IPS DF 6.9 (cell line): ENCODE data around the gene CLEC4E.
"Not testable (repeated sequence)": the region's sequence is repeated elsewhere in the genome, so short reads cannot be mapped to it uniquely, and the experiment has no call there.

Experiments
- DNase-seq: peaks from one replicate; pipeline ENCODE4 v3.0.0-alpha.2; 2013; ENCODE audit warnings: low read depth, low spot score
- H3K27ac ChIP-seq: one replicate; pipeline ENCODE4 v1.5.1; 2013; ENCODE audit warnings: low read length, control low read depth
- H3K27me3 ChIP-seq: 2 replicates; pipeline ENCODE4 v1.6.1; 2013; ENCODE audit warnings: mild to moderate bottlenecking, low read length; ENCODE audit not compliant: control insufficient read depth, insufficient read depth
- H3K36me3 ChIP-seq: 2 replicates; pipeline ENCODE4 v1.6.1; 2013; ENCODE audit warnings: low read length; ENCODE audit not compliant: control insufficient read depth, insufficient read depth
- H3K4me1 ChIP-seq: 2 replicates; pipeline ENCODE4 v1.6.1; 2013; ENCODE audit warnings: low read length; ENCODE audit not compliant: control insufficient read depth, insufficient read depth
- H3K4me3 ChIP-seq: 2 replicates; pipeline ENCODE4 v1.5.1; 2013; ENCODE audit warnings: mild to moderate bottlenecking, low read length
- H3K9me3 ChIP-seq: 2 replicates; pipeline ENCODE4 v1.6.1; 2013; ENCODE audit warnings: low read length, inconsistent platforms; ENCODE audit not compliant: control insufficient read depth, insufficient read depth
- WGBS: extraction: QIAGEN DNeasy Blood & Tissue Kit; methylation state at CpG from one replicate; pipeline ENCODE4 v1.1.7; 2013; ENCODE audit warnings: mixed read lengths, missing lambda C conversion rate; ENCODE audit not compliant: insufficient read length, insufficient coverage; 5-methylcytosine and 5-hydroxymethylcytosine counted together

CLEC4E gene

GRCh38 chr12:8544295-8544694 is 3.6 kb upstream of the CLEC4E start:
- peak; percentile 48 for DNase-seq
- Histone ChIP-seq H3K4me3 (no peak overlapping the region), H3K9me3 (no peaks in the 10 kb centered on the region), H3K36me3 (no peaks in the 10 kb centered on the region), H3K27ac (no peak overlapping the region), H3K27me3 (no peaks in the 10 kb centered on the region), H3K4me1 (no peaks in the 10 kb centered on the region)
- WGBS = no CpG with 5 or more reads among the region's 3 CpGs

- Histone ChIP-seq H3K36me3 (no peaks in the 10 kb centered on the region), H3K27me3 (no peaks in the 10 kb centered on the region), H3K27ac (no peak overlapping the region), H3K4me1 (no peaks in the 10 kb centered on the region), H3K4me3 (no peak overlapping the region), H3K9me3 (no peaks in the 10 kb centered on the region)
- no peak for DNase-seq
- no CpG with 5 or more reads among the region's 10 CpGs for WGBS
Observed at GRCh38 chr12:8541562-8541961, 857 bp upstream of the CLEC4E start.

DNA sequence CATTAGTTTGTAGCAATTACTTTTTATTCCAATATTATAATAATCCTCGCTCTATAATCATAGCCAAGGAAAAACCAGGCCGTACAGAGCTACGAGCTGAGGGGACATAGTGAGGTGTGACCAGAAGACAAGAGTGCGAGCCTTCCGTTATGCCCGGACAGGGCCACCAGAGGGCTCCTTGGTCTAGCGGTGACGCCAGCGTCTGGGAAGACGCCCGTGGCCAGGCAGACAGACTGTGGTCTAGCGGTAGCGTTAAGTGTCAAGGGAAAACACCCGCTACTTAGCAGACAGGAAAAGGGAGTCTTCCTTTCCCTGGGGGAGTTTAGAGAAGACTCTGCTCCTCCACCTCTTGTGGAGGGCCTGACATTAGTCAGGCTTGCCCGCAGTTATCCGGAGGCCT is 2.9 kb downstream of the CLEC4E start:
- H3K27me3 ChIP-seq, H3K36me3 ChIP-seq, H3K9me3 ChIP-seq, H3K4me3 ChIP-seq, H3K4me1 ChIP-seq, H3K27ac ChIP-seq, DNase-seq: not testable (repeated sequence)
- WGBS = no CpG with 5 or more reads among the region's 16 CpGs

DNA sequence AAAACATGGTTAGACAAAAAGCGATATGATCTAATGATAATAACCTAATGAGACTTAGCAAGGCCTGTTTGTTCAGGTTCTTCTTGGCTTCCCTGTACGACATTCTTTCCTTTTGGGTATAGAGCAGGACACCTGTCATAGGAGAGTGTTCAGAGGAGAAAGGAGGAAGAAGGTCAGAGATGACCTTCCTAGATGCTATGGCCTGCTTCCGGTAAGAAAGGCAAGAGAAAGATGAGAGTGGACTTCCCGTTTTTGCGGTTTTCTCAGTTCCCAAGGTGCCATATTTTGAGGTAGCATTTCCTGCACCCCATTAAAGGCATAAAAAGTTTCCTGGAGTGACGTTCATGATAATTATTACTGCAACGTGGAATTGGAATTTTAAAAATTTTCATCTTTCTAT is 8.7 kb downstream of the CLEC4E start:
- H3K27me3 ChIP-seq = no peaks in the 10 kb centered on the region
- no peak overlapping the region for H3K27ac ChIP-seq
- no peak overlapping the region for H3K4me3 ChIP-seq
- DNase-seq = no peak
- peaks cover 3% of the 10 kb centered on the region; the same call in 1 of the 2 replicates for H3K4me1 ChIP-seq
- H3K9me3 ChIP-seq = no peaks in the 10 kb centered on the region
- no CpG with 5 or more reads among the region's 7 CpGs for WGBS
- H3K36me3 ChIP-seq = no peaks in the 10 kb centered on the region

- WGBS = no CpG with 5 or more reads among the region's 30 CpGs
Observed at GRCh38 chr12:8527250-8528130, 13.2 kb downstream of the CLEC4E start.

GRCh38 chr12:8519171-8519570 is 21.5 kb downstream of the CLEC4E start:
- no peak overlapping the region for H3K4me3 ChIP-seq

More at GRCh38 chr12:8527250-8528130, 13.2 kb downstream of the CLEC4E start:
- no peak for DNase-seq
- Histone ChIP-seq H3K4me3 (no peak overlapping the region), H3K27me3 (no peaks in the 10 kb centered on the region), H3K27ac (no peak overlapping the region), H3K9me3 (no peaks in the 10 kb centered on the region), H3K36me3 (no peaks in the 10 kb centered on the region), H3K4me1 (peaks cover 3% of the 10 kb centered on the region; the same call in 1 of the 2 replicates)

DNA sequence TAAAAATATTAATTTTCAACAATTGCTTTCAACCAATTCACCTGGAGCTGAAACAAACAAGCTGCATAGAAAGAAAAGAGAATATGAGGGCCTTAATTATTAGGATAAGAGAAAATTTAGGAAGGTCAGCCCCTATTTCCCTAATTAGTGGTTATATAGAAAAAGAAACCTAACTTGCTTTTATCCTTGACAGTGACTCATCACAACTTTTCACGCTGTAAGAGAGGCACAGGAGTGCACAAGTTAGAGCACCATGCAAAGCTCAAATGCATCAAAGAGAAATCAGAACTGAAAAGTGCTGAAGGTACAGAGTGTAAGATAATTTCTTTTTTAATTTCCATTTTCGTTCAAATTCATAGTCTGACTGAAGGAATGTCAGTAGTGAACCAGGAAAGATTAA is 22.7 kb downstream of the CLEC4E start:
- Histone ChIP-seq H3K27ac (no peak overlapping the region), H3K4me3 (no peak overlapping the region), H3K27me3 (no peaks in the 10 kb centered on the region), H3K9me3 (no peaks in the 10 kb centered on the region), H3K4me1 (no peaks in the 10 kb centered on the region), H3K36me3 (no peaks in the 10 kb centered on the region)
- DNase-seq = no peak
- WGBS = no CpG with 5 or more reads among the region's 2 CpGs

More at GRCh38 chr12:8519171-8519570, 21.5 kb downstream of the CLEC4E start:
- DNase-seq = no peak
- Histone ChIP-seq H3K4me1 (no peaks in the 10 kb centered on the region), H3K27me3 (no peaks in the 10 kb centered on the region), H3K27ac (no peak overlapping the region), H3K36me3 (no peaks in the 10 kb centered on the region), H3K9me3 (no peaks in the 10 kb centered on the region)
- no CpG with 5 or more reads among the region's 4 CpGs for WGBS

- Histone ChIP-seq H3K27ac (no peak within 1 kb of the TSS), H3K36me3 (no peaks in the 10 kb centered on the region), H3K4me3 (no peak within 1 kb of the TSS), H3K4me1 (peaks cover 6% of the 10 kb centered on the region), H3K27me3 (no peaks in the 10 kb centered on the region), H3K9me3 (no peaks in the 10 kb centered on the region)
- DNase-seq = no peak
- no CpG with 5 or more reads among the region's 4 CpGs for WGBS
Observed at GRCh38 chr12:8513256-8513655, 27.4 kb downstream of the CLEC4E start, which contains the start of gene CLEC4D. Gene CLEC4D (plus strand): TSS chr12:8513503. CDS start chr12:8513733, 230 bp downstream.

DNA sequence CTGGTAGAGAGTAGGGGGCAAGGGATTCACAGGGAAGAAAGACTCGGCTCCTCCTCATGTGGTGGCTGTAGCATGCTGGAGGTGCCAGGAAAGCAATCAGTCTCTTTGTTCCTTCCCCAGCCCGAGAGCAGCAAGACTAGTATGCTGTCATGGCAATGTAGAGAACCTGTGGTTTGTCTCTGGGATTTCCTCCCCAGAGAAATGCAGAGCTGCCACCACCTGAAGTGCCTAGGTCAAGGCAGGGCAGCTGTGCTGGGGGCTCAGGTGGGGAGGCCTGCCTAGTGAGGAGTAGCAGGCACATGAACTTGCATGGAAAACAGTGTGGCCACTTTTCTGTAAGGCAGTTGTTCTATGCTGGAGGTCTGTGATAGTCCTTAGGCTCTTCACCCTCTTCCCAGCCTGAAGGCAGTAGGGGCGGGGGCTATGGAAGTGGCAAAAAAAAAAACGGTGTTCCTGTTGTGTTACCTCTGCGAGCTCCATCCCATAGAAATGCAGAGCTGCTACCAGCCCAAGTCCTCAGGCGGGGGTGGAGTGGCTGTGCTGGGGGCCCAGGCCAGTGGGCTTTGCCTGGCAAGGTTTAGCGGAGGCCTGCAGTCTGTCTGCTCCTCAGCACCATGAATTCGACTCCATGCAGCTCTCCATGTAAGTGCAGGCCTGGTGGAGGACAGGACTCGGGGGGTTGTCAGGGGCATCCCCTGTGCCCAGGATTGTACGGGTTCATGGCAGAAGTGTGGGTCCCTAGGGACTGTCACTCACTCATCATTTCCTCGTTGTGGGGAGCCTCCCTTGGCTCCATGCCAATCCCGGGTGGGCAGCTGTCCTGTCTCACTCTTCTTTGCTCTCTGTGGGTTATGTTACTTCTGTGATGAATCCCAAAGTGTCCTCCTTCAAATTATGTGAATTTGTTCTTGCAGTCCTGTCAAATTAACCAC is 31.5 kb downstream of the CLEC4E start:
- Histone ChIP-seq H3K9me3 (no peaks in the 10 kb centered on the region), H3K36me3 (no peaks in the 10 kb centered on the region), H3K4me1 (peaks cover 8% of the 10 kb centered on the region), H3K4me3 (no peak overlapping the region), H3K27ac (no peak overlapping the region), H3K27me3 (no peaks in the 10 kb centered on the region)
- WGBS = no CpG with 5 or more reads among the region's 12 CpGs
- no peak for DNase-seq

- Histone ChIP-seq H3K4me1 (peaks cover 8% of the 10 kb centered on the region), H3K4me3 (no peak overlapping the region), H3K27me3 (no peaks in the 10 kb centered on the region), H3K9me3 (no peaks in the 10 kb centered on the region), H3K27ac (no peak overlapping the region), H3K36me3 (no peaks in the 10 kb centered on the region)
- no peak for DNase-seq
- WGBS = no CpG with 5 or more reads among the region's 3 CpGs
Observed at GRCh38 chr12:8508223-8508622, 32.5 kb downstream of the CLEC4E start.
